Hepatocyte (in vitro differentiated cells): ENCODE data around the gene SCRN2.

ENCODE experiments used
- CTCF ChIP-seq: fragments of 200-600 bp; sonication (generic); IDR thresholded peaks from 2 replicates; pipeline ENCODE4 v1.5.1; 2016; ENCODE audit warnings: antibody characterized with exemption, mild to moderate bottlenecking; ENCODE audit not compliant: poor library complexity
- EZH2phosphoT487 ChIP-seq: fragments of 200-600 bp; sonication (generic); IDR thresholded peaks from one replicate; pipeline ENCODE4 v1.6.1; 2018; ENCODE audit warnings: antibody characterized with exemption, mild to moderate bottlenecking, low read depth, moderate library complexity; ENCODE audit not compliant: unreplicated experiment, severe bottlenecking

- TF ChIP-seq CTCF (no peak), EZH2phosphoT487 (no peak)
Measured at GRCh38 chr17:47871048-47871447, 30.0 kb upstream of the SCRN2 start.
